B cell (primary cell): ENCODE data around the gene MVK. TPM values are rescaled to one million over a fixed set of nuclear protein-coding genes. Genes with fewer than 3 reads are reported as not detected.

Source experiments
- ATAC-seq: fragments of 200-7000 bp; cut with Tn5 transposase; one replicate; pipeline ENCODE4 v1.10.0; 2021; ENCODE audit warnings: low read depth, mild to moderate bottlenecking, moderate number of reproducible peaks, moderate library complexity
- CTCF ChIA-PET: fragments of 350-600 bp; sonication (Branson Sonifier 250); formaldehyde crosslinking; loops from one replicate; lab custom pipeline; 2021; ENCODE audit warnings: antibody characterized with exemption, inconsistent platforms; lab: Charles Lee
- POLR2A ChIA-PET: fragments of 350-600 bp; sonication (Branson Sonifier 250); formaldehyde crosslinking; loops from one replicate; lab custom pipeline; 2021; ENCODE audit warnings: antibody characterized with exemption; lab: Charles Lee
- DNase-seq: peaks from one replicate; pipeline ENCODE4 v3.0.0; 2013
- H2AFZ ChIP-seq: 2 replicates; pipeline ENCODE4 v1.6.1; 2012; ENCODE audit warnings: mild to moderate bottlenecking, low read depth, low read length; ENCODE audit not compliant: insufficient read depth, poor library complexity, severe bottlenecking
- H3K27ac ChIP-seq, 2 donors: 1 replicate in 1 of 2; 2 replicates in 1 of 2; pipeline ENCODE4 v1.5.1; 2012 to 2013; ENCODE audit warnings: low read length in 2 of 2, mild to moderate bottlenecking in 2 of 2, moderate library complexity in 1 of 2
- H3K27me3 ChIP-seq, 4 experiments: fragments of 200-600 bp in 1 of 4; sonication (generic) in 1 of 4; replicated peaks in 1 of 4; 1 replicate in 2 of 4; 2 replicates in 2 of 4; pipeline versions ENCODE4 v1.6.1 to v1.7.0; 2013 to 2016; ENCODE audit warnings: low read length in 3 of 4, mild to moderate bottlenecking in 2 of 4, mixed read lengths in 1 of 4, moderate library complexity in 1 of 4; ENCODE audit not compliant: insufficient read depth in 4 of 4, control insufficient read depth in 3 of 4; ENCODE audit errors: control extremely low read depth in 1 of 4
- H3K36me3 ChIP-seq, 2 experiments: replicated peaks in 1 of 2; 1 replicate in 1 of 2; 2 replicates in 1 of 2; pipeline versions ENCODE4 v1.6.1 to v1.7.1; 2013; ENCODE audit warnings: low read length in 1 of 2; ENCODE audit not compliant: insufficient read depth in 2 of 2, control insufficient read depth in 1 of 2; ENCODE audit errors: control extremely low read depth in 1 of 2, extremely low read depth in 1 of 2
- H3K4me1 ChIP-seq, 2 donors: fragments of 200-600 bp in 1 of 2; sonication (generic) in 1 of 2; 1 replicate in 1 of 2; 2 replicates in 1 of 2; pipeline versions ENCODE4 v1.5.1 to v1.6.1; 2013 to 2017; ENCODE audit warnings: low read length in 2 of 2; ENCODE audit not compliant: control insufficient read depth in 2 of 2, insufficient read depth in 2 of 2
- H3K4me2 ChIP-seq: replicated peaks from 2 replicates; pipeline ENCODE3; 2012; ENCODE audit warnings: mild to moderate bottlenecking, low read depth, low read length; ENCODE audit not compliant: poor library complexity, severe bottlenecking
- H3K4me3 ChIP-seq, 5 experiments: fragments of 200-600 bp in 1 of 5; sonication (generic) in 1 of 5; 1 replicate in 3 of 5; 2 replicates in 2 of 5; pipeline versions ENCODE4 v1.5.1 to v1.7.0; 2011 to 2016; ENCODE audit warnings: low read length in 4 of 5, mild to moderate bottlenecking in 4 of 5, low read depth in 2 of 5, control low read depth in 1 of 5, moderate library complexity in 1 of 5; ENCODE audit not compliant: insufficient read depth in 1 of 5; ENCODE audit errors: control extremely low read depth in 1 of 5, extremely low read depth in 1 of 5
- H3K79me2 ChIP-seq: fragments of 200-600 bp; sonication (generic); one replicate; pipeline ENCODE4 v1.6.0; 2016; ENCODE audit warnings: low read length; ENCODE audit not compliant: control insufficient read depth, insufficient read depth
- H3K9ac ChIP-seq: fragments of 200-600 bp; sonication (generic); 2 replicates; pipeline ENCODE4 v1.6.1; 2017; ENCODE audit warnings: mild to moderate bottlenecking, low read length, moderate library complexity
- H3K9me3 ChIP-seq, 3 donors: one replicate each; pipeline versions ENCODE4 v1.6.1 to v1.7.1; 2013; ENCODE audit warnings: low read length in 2 of 3; ENCODE audit not compliant: control insufficient read depth in 2 of 3, insufficient read depth in 1 of 3; ENCODE audit errors: control extremely low read depth in 1 of 3
- H4K20me1 ChIP-seq: 2 replicates; pipeline ENCODE4 v1.6.0; 2012; ENCODE audit warnings: mild to moderate bottlenecking, low read length; ENCODE audit not compliant: insufficient read depth, control insufficient read depth, poor library complexity, severe bottlenecking
- H3K27ac Mint-ChIP-seq: one replicate; pipeline ENCODE4 v1.8.0; 2021; ENCODE audit warnings: mixed read lengths
- H3K27me3 Mint-ChIP-seq: one replicate; pipeline ENCODE4 v1.8.0; 2021; ENCODE audit warnings: mixed read lengths
- H3K4me1 Mint-ChIP-seq: one replicate; pipeline ENCODE4 v1.8.0; 2021; ENCODE audit warnings: mixed read lengths
- H3K4me3 Mint-ChIP-seq: one replicate; pipeline ENCODE4 v1.8.0; 2021; ENCODE audit warnings: mixed read lengths
- H3K9me3 Mint-ChIP-seq: one replicate; pipeline ENCODE4 v1.8.0; 2022; ENCODE audit warnings: mixed read lengths; ENCODE audit not compliant: insufficient read depth
- CTCF ChIP-seq: fragments of 200-600 bp; IDR thresholded peaks from one replicate; pipeline ENCODE4 v1.8.0; 2022; ENCODE audit warnings: antibody characterized with exemption, mild to moderate bottlenecking
- EZH2 ChIP-seq: IDR thresholded peaks from 2 replicates; pipeline ENCODE4 v1.6.1; 2012; ENCODE audit warnings: borderline replicate concordance, low read depth, mild to moderate bottlenecking, moderate library complexity, low read length; ENCODE audit not compliant: insufficient read depth, poor library complexity, severe bottlenecking
- WGBS: methylation state at CpG from one replicate; pipeline ENCODE4 v1.1.5; 2013; ENCODE audit warnings: missing lambda C conversion rate; ENCODE audit not compliant: insufficient coverage; 5-methylcytosine and 5-hydroxymethylcytosine counted together
- intact Hi-C: fragments of 100-400 bp; cut with micrococcal nuclease; formaldehyde crosslinking; loops from one replicate; pipeline ENCODE4 v1.10.0; 2022
- polyA plus RNA-seq: library from polyadenylated mRNA; depleted of rRNA; stranded (reverse); fragments of >200 nt; gene quantifications from 2 replicates; pipeline ENCODE4 v1.2.3, GENCODE V29; 2012
- total RNA-seq, 2 donors: library from RNA; stranded (reverse); fragments of 120-200 nt in 1 of 2; gene quantifications; 1 replicate in 1 of 2; 2 replicates in 1 of 2; pipeline versions ENCODE4 v1.2.3 to v1.2.4, GENCODE V29; 2013 to 2022

Gene MVK
- total and polyA plus RNA-seq, 2 donors (not counting 1 experiment from before 2014, with no cell fraction given), result 12.1 to 12.5 TPM

GRCh38 chr12:109542876-109543275 is 30.7 kb upstream of the MVK start:
- Mint-ChIP-seq H3K4me1 (no peaks in the 10 kb centered on the region), H3K9me3 (no peaks in the 10 kb centered on the region), H3K4me3 (no peak overlapping the region), H3K27me3 (peaks cover 9% of the 10 kb centered on the region), H3K27ac (no peak overlapping the region)
- Histone ChIP-seq H3K79me2 (no peaks in the 10 kb centered on the region), H3K27me3 (no peaks in the 10 kb centered on the region), H3K27ac (no peak overlapping the region), H3K9ac (no peak overlapping the region), H3K4me2 (no peak overlapping the region), H4K20me1 (no peaks in the 10 kb centered on the region), H2AFZ (no peak overlapping the region), H3K9me3 (no peaks in the 10 kb centered on the region), H3K4me1 (no peaks in the 10 kb centered on the region), H3K36me3 (no peaks in the 10 kb centered on the region), H3K4me3 (no peak overlapping the region)
- TF ChIP-seq CTCF (no peak), EZH2 (no peak)
- no peak for ATAC-seq
- intact Hi-C loops, result no loop called here
- ChIA-PET POLR2A (no interaction called here), CTCF (no interaction called here)
- 97% methylated on average over 5 of the region's 6 CpGs for WGBS
- DNase-seq, result no peak

- H2AFZ ChIP-seq, result no peak overlapping the region
- H3K4me2 ChIP-seq, result no peak overlapping the region
- H3K27ac ChIP-seq, result no peak overlapping the region
- ATAC-seq (no peak), DNase-seq (no peak)
- POLR2A ChIA-PET, result no interaction called here
- CTCF ChIA-PET, result no interaction called here
- 49% methylated on average over 7 of the region's 7 CpGs for WGBS
- Mint-ChIP-seq H3K9me3 (no peaks in the 10 kb centered on the region), H3K27me3 (peaks cover 9% of the 10 kb centered on the region), H3K4me1 (no peaks in the 10 kb centered on the region), H3K4me3 (no peak overlapping the region), H3K27ac (no peak overlapping the region)
- no peaks in the 10 kb centered on the region for H3K4me1 ChIP-seq
- H4K20me1 ChIP-seq, result no peaks in the 10 kb centered on the region
- no peaks in the 10 kb centered on the region for H3K79me2 ChIP-seq
- H3K36me3 ChIP-seq, result no peaks in the 10 kb centered on the region
- H3K4me3 ChIP-seq, result no peak overlapping the region
- peaks cover 0 to 9% (median 0%) of the 10 kb centered on the region in 4 experiments for H3K27me3 ChIP-seq
- no peak overlapping the region for H3K9ac ChIP-seq
- TF ChIP-seq EZH2 (no peak), CTCF (no peak)
- intact Hi-C loops, result no loop called here
- H3K9me3 ChIP-seq, result no peaks in the 10 kb centered on the region
These were observed 28.6 kb upstream of the MVK start for GRCh38 chr12:109544955-109545531.
